ENCODE measurements around the gene PCNX2.

DNA sequence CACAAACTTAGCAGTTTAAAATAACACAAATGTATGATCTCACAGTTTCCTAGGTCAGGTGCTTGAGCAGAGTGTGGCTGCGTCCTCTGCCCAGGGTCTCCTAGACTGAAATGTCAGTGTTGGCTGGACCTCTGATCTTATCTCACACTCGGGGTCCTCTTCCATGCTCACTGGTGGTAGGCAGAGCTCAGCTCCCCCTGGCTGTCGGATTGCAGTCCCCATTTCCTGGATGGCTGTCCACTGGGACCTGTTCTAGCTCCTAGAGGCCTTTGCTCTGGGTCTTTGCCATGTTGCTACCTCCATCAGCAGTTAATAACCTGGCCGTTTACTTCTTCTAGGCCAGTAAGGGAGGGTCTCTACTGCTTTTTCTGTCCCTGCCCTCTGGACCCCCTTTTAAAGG lies 107.5 kb downstream of the PCNX2 start:
- TF ChIP-seq, protein P1, sequence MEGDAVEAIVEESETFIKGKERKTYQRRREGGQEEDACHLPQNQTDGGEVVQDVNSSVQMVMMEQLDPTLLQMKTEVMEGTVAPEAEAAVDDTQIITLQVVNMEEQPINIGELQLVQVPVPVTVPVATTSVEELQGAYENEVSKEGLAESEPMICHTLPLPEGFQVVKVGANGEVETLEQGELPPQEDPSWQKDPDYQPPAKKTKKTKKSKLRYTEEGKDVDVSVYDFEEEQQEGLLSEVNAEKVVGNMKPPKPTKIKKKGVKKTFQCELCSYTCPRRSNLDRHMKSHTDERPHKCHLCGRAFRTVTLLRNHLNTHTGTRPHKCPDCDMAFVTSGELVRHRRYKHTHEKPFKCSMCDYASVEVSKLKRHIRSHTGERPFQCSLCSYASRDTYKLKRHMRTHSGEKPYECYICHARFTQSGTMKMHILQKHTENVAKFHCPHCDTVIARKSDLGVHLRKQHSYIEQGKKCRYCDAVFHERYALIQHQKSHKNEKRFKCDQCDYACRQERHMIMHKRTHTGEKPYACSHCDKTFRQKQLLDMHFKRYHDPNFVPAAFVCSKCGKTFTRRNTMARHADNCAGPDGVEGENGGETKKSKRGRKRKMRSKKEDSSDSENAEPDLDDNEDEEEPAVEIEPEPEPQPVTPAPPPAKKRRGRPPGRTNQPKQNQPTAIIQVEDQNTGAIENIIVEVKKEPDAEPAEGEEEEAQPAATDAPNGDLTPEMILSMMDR (IDR thresholded peaks at IDR 0.05): no peak
- TF ChIP-seq POLR2A (IDR thresholded peaks at IDR 0.05): no peak

Measured in body of pancreas (tissue), 4 donors.